HG02973 (cell line): ENCODE measurements around the gene EFCAB9.

Source experiments
- ATAC-seq: cut with Tn5 transposase; IDR thresholded peaks from one replicate; pipeline ENCODE4 v1.9.1; 2021; ENCODE audit warnings: moderate library complexity; ENCODE audit not compliant: unreplicated experiment

The EFCAB9 gene

DNA sequence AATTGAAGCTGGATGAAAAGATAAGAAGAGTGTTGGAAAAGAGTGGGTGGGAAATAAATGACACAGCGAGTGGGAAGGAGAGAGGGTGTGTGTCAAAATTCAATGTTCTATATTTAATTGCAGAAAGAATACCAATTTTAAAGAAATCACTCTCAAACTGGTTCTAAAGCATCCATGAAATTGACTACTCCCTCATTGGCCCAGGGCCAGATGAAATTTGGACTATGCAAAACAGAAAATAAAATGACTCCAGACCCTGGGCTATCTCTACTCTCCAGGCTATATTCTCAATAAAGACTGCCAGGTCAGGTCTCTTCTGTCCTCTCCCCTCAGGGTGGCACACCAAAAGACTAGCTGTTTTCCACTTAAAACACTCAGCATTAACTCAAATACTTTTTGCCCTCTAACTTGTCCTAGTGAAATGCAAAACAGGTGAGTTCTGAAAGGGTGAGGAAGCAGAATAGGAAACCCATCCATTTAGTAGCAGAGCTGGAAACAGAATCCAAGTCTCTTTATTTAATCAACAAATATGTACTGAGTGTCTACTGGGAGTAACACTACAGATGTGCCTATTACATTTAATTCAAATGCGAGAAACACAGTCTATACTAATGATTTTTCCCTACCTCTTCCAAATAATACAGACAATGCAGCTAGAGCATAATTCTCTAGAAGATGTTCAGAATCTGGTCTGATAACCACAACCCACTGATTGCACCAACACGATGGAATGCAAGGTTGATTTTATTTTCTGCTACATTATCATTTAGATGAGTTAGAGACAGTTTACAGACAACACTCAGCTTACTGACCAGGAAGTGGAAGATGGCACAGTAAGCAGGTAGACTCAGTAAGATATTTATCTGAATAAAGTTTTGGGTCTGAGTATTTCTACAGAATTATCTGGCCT is 42.1 kb downstream of the EFCAB9 start:
- no peak for ATAC-seq

DNA sequence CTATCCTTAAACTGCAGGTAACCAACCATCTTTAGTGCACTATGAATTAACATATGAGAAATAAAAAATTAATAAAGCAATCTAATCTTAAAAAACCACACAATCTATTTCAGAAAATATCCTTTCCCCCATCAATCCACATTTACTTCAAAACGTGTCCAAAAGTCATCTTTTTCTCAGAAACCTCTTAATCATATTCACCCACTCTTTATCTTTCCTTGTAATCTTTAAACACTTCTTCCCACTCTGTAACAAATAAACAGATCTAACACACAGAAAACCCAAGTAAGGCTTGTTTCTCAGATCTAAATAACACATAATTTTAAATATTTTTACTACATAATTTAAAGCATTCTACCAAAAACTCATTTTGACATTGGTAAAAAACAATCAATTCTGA is 44.4 kb downstream of the EFCAB9 start:
- ATAC-seq: no peak

DNA sequence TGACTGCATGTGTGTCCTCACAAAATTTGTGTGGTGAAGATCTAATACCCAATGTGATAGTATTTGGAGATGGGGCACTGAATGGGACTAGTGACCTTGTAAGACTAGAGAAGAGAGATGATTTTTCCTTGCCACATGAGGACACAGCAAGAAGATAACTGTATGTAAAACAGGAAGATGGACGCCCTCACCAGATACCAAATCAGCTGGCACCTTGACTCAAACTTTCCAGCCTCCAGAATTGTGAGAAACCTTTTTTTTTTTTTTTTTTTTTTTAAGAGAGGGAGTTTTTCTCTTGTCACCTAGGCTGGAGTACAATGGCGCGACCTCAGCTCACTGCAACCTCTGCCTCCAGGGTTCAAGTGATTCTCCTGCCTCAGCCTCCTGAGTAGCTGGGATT is 49.3 kb downstream of the EFCAB9 start:
- no peak for ATAC-seq

DNA sequence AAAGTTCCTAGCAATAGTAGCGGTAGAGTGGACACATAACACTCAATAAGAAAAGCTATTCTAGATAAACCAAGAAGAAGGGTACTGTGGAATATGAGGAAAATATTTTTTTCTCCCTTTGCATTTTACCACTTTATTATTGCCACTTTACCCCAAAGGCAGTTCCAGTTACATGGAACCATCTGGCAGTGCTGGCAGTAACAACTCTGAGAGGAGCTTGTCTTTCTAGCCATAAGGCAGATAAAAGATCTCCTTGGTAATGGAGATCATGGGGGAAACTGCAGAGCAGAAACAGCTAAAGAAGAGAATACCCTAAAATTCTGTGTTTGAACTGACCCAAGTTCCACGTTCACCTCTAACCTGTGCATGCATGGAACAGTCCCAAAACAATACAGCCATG is 51.1 kb downstream of the EFCAB9 start:
- no peak for ATAC-seq

DNA sequence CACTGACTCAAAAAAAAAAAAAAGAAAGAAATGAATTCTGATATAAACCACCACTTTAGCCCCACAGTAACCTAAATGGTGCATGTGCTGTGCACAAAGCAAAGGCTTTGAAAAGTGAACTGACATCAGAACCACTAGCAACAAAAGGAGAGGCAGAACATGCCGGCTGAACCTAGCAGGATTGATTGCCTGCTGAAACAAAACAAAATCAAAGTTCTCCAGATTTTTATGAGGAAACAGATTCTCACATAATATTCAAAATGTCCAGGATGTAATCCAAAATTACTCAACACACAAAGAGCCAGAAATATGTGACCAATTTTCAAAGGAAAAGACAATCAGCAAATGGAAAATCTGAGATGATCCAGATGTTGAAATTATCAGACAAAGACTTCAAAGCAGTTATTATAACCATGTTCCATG is 51.7 kb downstream of the EFCAB9 start:
- no peak for ATAC-seq

DNA sequence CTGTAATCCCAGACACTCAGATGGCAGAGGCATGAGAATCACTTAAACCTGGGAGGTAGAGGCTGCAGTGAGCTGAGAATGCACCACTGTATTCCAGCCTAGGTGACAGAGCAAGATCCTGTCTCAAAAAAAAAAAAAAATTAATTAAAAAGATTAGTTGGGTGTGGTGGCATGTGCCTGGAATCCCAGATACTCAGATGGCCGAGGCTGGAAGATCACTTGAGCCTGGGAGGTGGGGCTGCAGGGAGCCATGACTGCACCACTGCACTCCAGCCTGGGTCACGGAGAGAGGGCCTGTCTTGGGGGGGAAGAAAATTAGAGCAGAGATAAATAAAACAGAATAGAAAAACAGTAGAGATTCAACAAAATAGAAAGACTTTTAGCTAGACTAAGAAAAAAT is 54.7 kb downstream of the EFCAB9 start:
- ATAC-seq: no peak

DNA sequence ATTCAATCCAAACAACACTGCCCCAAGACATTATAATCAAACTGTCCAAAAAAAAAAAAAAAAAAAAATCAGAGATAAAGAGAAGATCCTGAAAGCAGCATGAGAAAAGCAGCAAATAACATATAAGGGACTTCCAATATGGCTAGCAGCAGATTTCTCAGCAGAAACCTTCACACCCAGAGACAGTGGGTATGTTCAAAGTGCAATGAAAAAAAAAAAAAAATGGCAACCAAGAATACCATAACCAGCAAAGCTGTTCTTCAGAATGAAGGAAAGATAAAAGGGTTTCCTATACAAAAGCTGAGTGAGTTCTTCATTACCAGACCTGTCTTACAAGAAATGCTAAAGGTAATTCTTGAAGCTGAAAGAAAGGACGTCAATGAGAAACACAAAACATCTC is 57.4 kb downstream of the EFCAB9 start:
- no peak for ATAC-seq

DNA sequence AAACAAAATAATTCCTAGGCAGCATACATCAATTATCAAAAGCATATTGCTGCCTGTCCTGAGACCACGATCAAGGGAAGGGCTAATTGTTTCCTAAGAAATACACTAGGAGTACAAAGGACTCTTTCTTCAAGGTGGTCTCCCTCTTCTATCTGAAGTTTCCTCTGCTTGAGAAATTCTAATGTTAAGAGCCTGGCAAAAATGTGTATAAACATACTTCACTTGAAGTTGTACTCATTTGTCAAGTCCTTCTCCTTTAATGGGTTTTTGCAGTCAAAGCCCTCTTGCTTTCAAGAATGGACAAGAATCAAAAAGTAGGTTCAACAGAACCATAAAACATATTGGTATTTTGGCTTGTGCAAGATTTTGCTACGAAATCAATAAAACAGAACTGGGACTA is 58.5 kb downstream of the EFCAB9 start:
- no peak for ATAC-seq
